Karpas-422 (cell line): Measurements from ENCODE around the gene CDK17. TPM values are rescaled to one million over a fixed set of nuclear protein-coding genes. Genes with fewer than 3 reads are reported as not detected.
"Not testable (repeated sequence)": the region's sequence is repeated elsewhere in the genome, so short reads cannot be mapped to it uniquely, and the experiment has no call there.

Experiments
- DNase-seq: peaks from one replicate; pipeline ENCODE4 v3.0.0-alpha.2; 2015
- H2AFZ ChIP-seq: fragments of 200-600 bp; sonication (generic); 2 replicates; pipeline ENCODE4 v1.6.1; 2014; ENCODE audit warnings: antibody characterized with exemption, low read length, mixed read lengths
- H3K27ac ChIP-seq: fragments of 200-600 bp; sonication (generic); 2 replicates; pipeline ENCODE4 v1.5.1; 2014; ENCODE audit warnings: mild to moderate bottlenecking, low read length, moderate library complexity
- H3K27me3 ChIP-seq: fragments of 200-600 bp; sonication (generic); 2 replicates; pipeline ENCODE4 v1.6.1; 2014; ENCODE audit warnings: low read length, mixed read lengths
- H3K36me3 ChIP-seq: fragments of 200-600 bp; sonication (generic); 2 replicates; pipeline ENCODE4 v1.6.1; 2014; ENCODE audit warnings: low read length, mixed read lengths; ENCODE audit not compliant: insufficient read depth
- H3K4me1 ChIP-seq: fragments of 200-600 bp; sonication (generic); 2 replicates; pipeline ENCODE4 v1.6.1; 2014; ENCODE audit warnings: mild to moderate bottlenecking, low read length, mixed read lengths
- H3K4me2 ChIP-seq: fragments of 200-600 bp; sonication (generic); 2 replicates; pipeline ENCODE4 v1.6.1; 2014; ENCODE audit warnings: low read length, low read depth, mild to moderate bottlenecking; ENCODE audit not compliant: poor library complexity, severe bottlenecking
- H3K4me3 ChIP-seq: fragments of 200-600 bp; sonication (generic); 2 replicates; pipeline ENCODE4 v1.5.1; 2014; ENCODE audit warnings: mild to moderate bottlenecking, antibody characterized with exemption, low read length, mixed read lengths
- H3K79me2 ChIP-seq: fragments of 200-600 bp; sonication (generic); 2 replicates; pipeline ENCODE4 v1.6.1; 2014; ENCODE audit warnings: mild to moderate bottlenecking, low read length, mixed read lengths
- H3K9ac ChIP-seq: fragments of 200-600 bp; sonication (generic); 2 replicates; pipeline ENCODE4 v1.6.0; 2014; ENCODE audit warnings: low read length
- H3K9me2 ChIP-seq: fragments of 200-600 bp; sonication (generic), shearing (Covaris generic); replicated peaks from 2 replicates; pipeline ENCODE4 v1.6.0; 2014; ENCODE audit warnings: mild to moderate bottlenecking, low read length, moderate library complexity; ENCODE audit not compliant: insufficient read depth
- H3K9me3 ChIP-seq: fragments of 300-700, 200-600 bp; sonication (generic); 2 replicates; pipeline ENCODE4 v1.6.1; 2014; ENCODE audit warnings: low read length, mixed read lengths
- H4K20me1 ChIP-seq: fragments of 200-600 bp; sonication (generic); 2 replicates; pipeline ENCODE4 v1.6.1; 2014; ENCODE audit warnings: mild to moderate bottlenecking, antibody characterized with exemption, low read length, low read depth; ENCODE audit not compliant: insufficient read depth
- total RNA-seq: library from RNA; depleted of rRNA; stranded (reverse); fragments of >200 nt; shearing (Covaris generic); gene quantifications from 2 replicates; pipeline ENCODE4 v1.2.3, GENCODE V29; 2014; ENCODE audit warnings: low replicate concordance

Gene CDK17
- total RNA-seq, 1 experiment from 2014 or later = 71.2 TPM

DNA sequence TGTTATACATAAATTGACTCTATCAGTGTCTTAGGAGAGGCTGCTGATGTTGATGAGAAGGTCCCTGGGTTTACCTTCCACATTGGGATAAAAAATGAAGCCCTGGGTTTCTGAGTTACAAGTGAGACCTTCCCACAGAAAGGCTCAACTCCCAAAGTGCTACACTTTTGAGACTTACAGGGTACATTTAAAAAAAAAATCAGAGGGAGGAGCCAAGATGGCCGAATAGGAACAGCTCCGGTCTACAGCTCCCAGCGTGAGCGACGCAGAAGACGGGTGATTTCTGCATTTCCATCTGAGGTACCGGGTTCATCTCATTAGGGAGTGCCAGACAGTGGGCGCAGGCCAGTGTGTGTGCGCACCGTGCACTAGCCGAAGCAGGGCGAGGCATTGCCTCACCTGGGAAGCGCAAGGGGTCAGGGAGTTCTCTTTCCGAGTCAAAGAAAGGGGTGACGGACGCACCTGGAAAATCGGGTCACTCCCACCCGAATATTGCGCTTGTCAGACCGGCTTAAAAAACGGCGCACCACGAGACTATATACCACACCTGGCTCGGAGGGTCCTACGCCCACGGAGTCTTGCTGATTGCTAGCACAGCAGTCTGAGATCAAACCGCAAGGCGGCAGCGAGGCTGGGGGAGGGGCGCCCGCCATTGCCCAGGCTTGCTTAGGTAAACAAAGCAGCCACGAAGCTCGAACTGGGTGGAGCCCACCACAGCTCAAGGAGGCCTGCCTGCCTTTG is 84.3 kb downstream of the CDK17 start:
- peak overlapping the region; percentile 56 for H3K9ac ChIP-seq
- H3K4me2 ChIP-seq = peak overlapping the region; percentile 75
- H3K27ac ChIP-seq = peak overlapping the region; percentile 85
- H4K20me1 ChIP-seq, H2AFZ ChIP-seq, H3K27me3 ChIP-seq, H3K9me2 ChIP-seq, H3K9me3 ChIP-seq: not testable (repeated sequence)
- DNase-seq = peak; percentile 69
- peak overlapping the region; percentile 62 for H3K4me3 ChIP-seq
- H3K79me2 ChIP-seq = peaks cover 47% of the 10 kb centered on the region
- H3K4me1 ChIP-seq = peaks cover 23% of the 10 kb centered on the region
- H3K36me3 ChIP-seq = peaks cover 14% of the 10 kb centered on the region; the same call in 1 of the 2 replicates

GRCh38 chr12:96314723-96315122 is 85.5 kb downstream of the CDK17 start:
- Histone ChIP-seq H3K4me3 (no peak overlapping the region), H3K27ac (peak overlapping the region; percentile 85), H3K9ac (no peak overlapping the region), H3K9me2 (no peaks in the 10 kb centered on the region), H3K36me3 (peaks cover 21% of the 10 kb centered on the region; the same call in 1 of the 2 replicates), H3K4me2 (peak overlapping the region; percentile 3), H3K4me1 (peaks cover 23% of the 10 kb centered on the region), H3K27me3 (no peaks in the 10 kb centered on the region), H3K9me3 (no peaks in the 10 kb centered on the region), H3K79me2 (peaks cover 57% of the 10 kb centered on the region), H2AFZ (no peak overlapping the region), H4K20me1 (no peaks in the 10 kb centered on the region)
- DNase-seq = no peak

GRCh38 chr12:96313606-96314005 is 86.6 kb downstream of the CDK17 start:
- no peaks in the 10 kb centered on the region for H3K27me3 ChIP-seq
- H3K4me2 ChIP-seq = no peak overlapping the region
- no peak overlapping the region for H3K4me3 ChIP-seq
- DNase-seq = no peak
- H3K36me3 ChIP-seq = peaks cover 28% of the 10 kb centered on the region; the same call in 1 of the 2 replicates
- peaks cover 23% of the 10 kb centered on the region for H3K4me1 ChIP-seq
- H3K27ac ChIP-seq = peak overlapping the region; percentile 85
- H3K9ac ChIP-seq = no peak overlapping the region
- H2AFZ ChIP-seq = no peak overlapping the region
- H3K79me2 ChIP-seq = peaks cover 67% of the 10 kb centered on the region
- H3K9me3 ChIP-seq = no peaks in the 10 kb centered on the region
- no peaks in the 10 kb centered on the region for H3K9me2 ChIP-seq
- H4K20me1 ChIP-seq = no peaks in the 10 kb centered on the region

DNA sequence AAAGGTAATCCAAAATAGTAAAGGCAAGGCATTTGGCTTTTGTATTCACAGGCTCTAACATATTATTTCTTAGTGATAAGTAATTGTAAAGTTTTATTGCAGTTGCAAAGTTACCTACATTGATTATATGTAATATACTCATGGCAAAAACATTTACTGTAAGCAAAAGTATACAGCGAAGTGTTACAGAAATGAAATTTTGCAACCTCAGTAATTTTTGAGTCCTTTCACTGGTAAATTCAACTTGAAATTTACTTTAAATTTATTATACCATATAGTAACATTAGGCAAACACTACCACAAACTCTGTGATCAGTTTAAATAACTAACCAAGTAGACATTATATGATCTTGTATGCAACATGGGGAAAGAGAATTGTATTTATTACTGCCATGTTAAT is 89.0 kb downstream of the CDK17 start:
- Histone ChIP-seq H3K27ac (no peak overlapping the region), H3K36me3 (peaks cover 28% of the 10 kb centered on the region; the same call in 1 of the 2 replicates), H3K79me2 (peaks cover 87% of the 10 kb centered on the region), H4K20me1 (no peaks in the 10 kb centered on the region), H3K4me1 (peaks cover 27% of the 10 kb centered on the region), H3K9me2 (no peaks in the 10 kb centered on the region), H3K9ac (no peak overlapping the region), H2AFZ (no peak overlapping the region), H3K4me3 (no peak overlapping the region), H3K27me3 (no peaks in the 10 kb centered on the region), H3K4me2 (no peak overlapping the region), H3K9me3 (no peaks in the 10 kb centered on the region)
- no peak for DNase-seq

GRCh38 chr12:96310067-96310466 is 90.2 kb downstream of the CDK17 start:
- H3K27me3 ChIP-seq = no peaks in the 10 kb centered on the region
- no peak overlapping the region for H3K27ac ChIP-seq
- DNase-seq = no peak
- peaks cover 20% of the 10 kb centered on the region for H3K4me1 ChIP-seq
- H3K9ac ChIP-seq = no peak overlapping the region
- H3K36me3 ChIP-seq = peaks cover 28% of the 10 kb centered on the region; the same call in 1 of the 2 replicates
- H3K9me3 ChIP-seq = no peaks in the 10 kb centered on the region
- H3K4me3 ChIP-seq = no peak overlapping the region
- H4K20me1 ChIP-seq = no peaks in the 10 kb centered on the region
- H3K79me2 ChIP-seq = peaks cover 91% of the 10 kb centered on the region
- H3K4me2 ChIP-seq = no peak overlapping the region
- H2AFZ ChIP-seq = no peak overlapping the region
- no peaks in the 10 kb centered on the region for H3K9me2 ChIP-seq

GRCh38 chr12:96308881-96309280 is 91.4 kb downstream of the CDK17 start:
- H3K9me2 ChIP-seq = no peaks in the 10 kb centered on the region
- DNase-seq = no peak
- H3K79me2 ChIP-seq = peaks cover 90% of the 10 kb centered on the region
- no peak overlapping the region for H3K4me2 ChIP-seq
- no peak overlapping the region for H3K9ac ChIP-seq
- H3K4me1 ChIP-seq = peaks cover 9% of the 10 kb centered on the region
- H3K27ac ChIP-seq = no peak overlapping the region
- no peak overlapping the region for H2AFZ ChIP-seq
- H3K4me3 ChIP-seq = no peak overlapping the region
- peaks cover 28% of the 10 kb centered on the region; the same call in 1 of the 2 replicates for H3K36me3 ChIP-seq
- H4K20me1 ChIP-seq = no peaks in the 10 kb centered on the region
- no peaks in the 10 kb centered on the region for H3K27me3 ChIP-seq
- H3K9me3 ChIP-seq = no peaks in the 10 kb centered on the region

DNA sequence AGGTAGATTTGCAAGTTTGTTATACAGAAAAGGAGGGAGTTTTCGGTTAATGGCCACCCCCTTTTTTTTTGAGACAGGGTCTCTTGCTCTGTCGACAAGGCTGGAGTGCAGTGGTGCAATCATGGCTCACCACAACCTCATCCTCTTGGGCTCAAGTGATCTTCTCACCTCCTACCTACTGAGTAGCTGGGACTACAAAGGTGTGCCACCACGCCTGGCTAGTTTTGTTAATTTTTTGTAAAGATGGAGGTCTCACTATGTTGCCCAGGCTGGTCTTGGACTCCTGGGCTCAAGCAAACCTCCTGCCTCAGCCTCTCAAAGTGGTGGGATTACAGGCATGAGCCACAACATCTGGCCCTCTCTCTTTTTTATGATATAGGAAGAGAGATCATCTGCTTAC is 94.6 kb downstream of the CDK17 start:
- Histone ChIP-seq H3K4me3 (no peak overlapping the region), H3K9me2 (no peaks in the 10 kb centered on the region), H4K20me1 (no peaks in the 10 kb centered on the region), H3K79me2 (peaks cover 86% of the 10 kb centered on the region), H2AFZ (no peak overlapping the region), H3K9me3 (no peaks in the 10 kb centered on the region), H3K4me1 (peaks cover 4% of the 10 kb centered on the region), H3K9ac (no peak overlapping the region), H3K4me2 (no peak overlapping the region), H3K27ac (no peak overlapping the region), H3K36me3 (peaks cover 11% of the 10 kb centered on the region; the same call in 1 of the 2 replicates), H3K27me3 (no peaks in the 10 kb centered on the region)
- no peak for DNase-seq

DNA sequence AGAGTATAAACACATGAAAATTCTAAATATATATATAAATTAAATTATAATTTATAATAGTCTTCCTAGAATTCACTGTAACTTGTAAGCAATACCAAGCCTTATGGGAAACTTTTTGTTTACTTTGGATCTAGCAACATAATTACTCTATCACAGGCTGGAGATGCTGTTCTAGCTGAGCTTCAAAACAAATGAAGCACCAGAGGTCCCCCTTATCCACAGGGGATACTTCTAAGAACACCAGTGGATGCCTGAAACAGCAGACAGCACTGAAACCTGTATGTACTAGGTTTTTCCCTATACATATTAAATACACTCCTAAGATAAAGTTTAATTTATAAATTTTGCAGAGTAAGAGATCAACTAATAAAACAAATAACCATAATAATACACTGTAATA is 96.6 kb downstream of the CDK17 start:
- H3K9me2 ChIP-seq = no peaks in the 10 kb centered on the region
- no peak for DNase-seq
- no peaks in the 10 kb centered on the region for H3K9me3 ChIP-seq
- H4K20me1 ChIP-seq = no peaks in the 10 kb centered on the region
- H3K9ac ChIP-seq = no peak overlapping the region
- peaks cover 4% of the 10 kb centered on the region for H3K4me1 ChIP-seq
- H3K27me3 ChIP-seq = no peaks in the 10 kb centered on the region
- no peak overlapping the region for H3K27ac ChIP-seq
- no peak overlapping the region for H2AFZ ChIP-seq
- peaks cover 72% of the 10 kb centered on the region for H3K79me2 ChIP-seq
- H3K36me3 ChIP-seq = peaks cover 5% of the 10 kb centered on the region; the same call in 1 of the 2 replicates
- no peak overlapping the region for H3K4me3 ChIP-seq
- H3K4me2 ChIP-seq = no peak overlapping the region
